Measurements from ENCODE around the gene ESF1.
A peak's percentile ranks its signal among the peaks of the same experiment; 100 is the strongest.

Gene ESF1

GRCh38 chr20:13772529-13772928 lies 12.2 kb downstream of the ESF1 start:
- Histone ChIP-seq H3K4me2 (ENCODE audit: low read length) (no peak overlapping the region), H3K9me3 (ENCODE audit: insufficient read depth, low read depth, low read length) (no peaks in the 10 kb centered on the region), H3K79me1 (ENCODE audit: low read length) (no peaks in the 10 kb centered on the region), H3K18ac (ENCODE audit: low read length) (no peak overlapping the region), H3K36me3 (ENCODE audit: control insufficient read depth in 1 of 2, insufficient read depth in 2 of 2, low read length in 2 of 2) (peaks cover 15 to 16% of the 10 kb centered on the region in 2 experiments), H2AFZ (ENCODE audit: insufficient read depth, low read length, poor library complexity) (no peak overlapping the region), H2BK120ac (ENCODE audit: insufficient read depth, low read length, poor library complexity) (no peak overlapping the region), H2BK5ac (ENCODE audit: low read depth, low read length, poor library complexity) (no peak overlapping the region), H3K27ac (ENCODE audit: low read depth, low read length) (no peak overlapping the region), H2AK5ac (ENCODE audit: low read length) (no peak overlapping the region), H3K23ac (ENCODE audit: low read length) (no peak overlapping the region), H4K8ac (ENCODE audit: low read depth, low read length) (no peak overlapping the region), H3K27me3 (ENCODE audit: insufficient read depth, low read length) (no peaks in the 10 kb centered on the region), H3K79me2 (ENCODE audit: control insufficient read depth, insufficient read depth, low read length, poor library complexity) (no peaks in the 10 kb centered on the region), H3K4ac (ENCODE audit: low read depth, low read length) (no peak overlapping the region), H3K4me1 (ENCODE audit: control insufficient read depth in 1 of 2, insufficient read depth in 2 of 2, low read length in 2 of 2) (no peaks in the 10 kb centered on the region), H3K9ac (ENCODE audit: low read length) (no peak overlapping the region), H4K91ac (ENCODE audit: low read depth, low read length) (no peak overlapping the region), H3K14ac (ENCODE audit: low read length) (no peak overlapping the region), H3K4me3 (ENCODE audit: low read depth, low read length) (no peak overlapping the region), H2BK12ac (ENCODE audit: low read length) (no peak overlapping the region), H4K12ac (ENCODE audit: low read depth, low read length) (no peak overlapping the region)
- no peak for DNase-seq
- no CpG with 5 or more reads among the region's 4 CpGs for WGBS (ENCODE audit: extremely low coverage, insufficient coverage, insufficient read length)

GRCh38 chr20:13771853-13772453 lies 12.8 kb downstream of the ESF1 start:
- no peak overlapping the region for H4K91ac ChIP-seq (ENCODE audit: low read depth, low read length)
- H2BK120ac ChIP-seq (ENCODE audit: insufficient read depth, low read length, poor library complexity): no peak overlapping the region
- H3K9ac ChIP-seq (ENCODE audit: low read length): no peak overlapping the region
- no peak overlapping the region for H3K18ac ChIP-seq (ENCODE audit: low read length)
- H2AK5ac ChIP-seq (ENCODE audit: low read length): no peak overlapping the region
- H3K14ac ChIP-seq (ENCODE audit: low read length): no peak overlapping the region
- no peaks in the 10 kb centered on the region for H3K4me1 ChIP-seq (ENCODE audit: control insufficient read depth in 1 of 2, insufficient read depth in 2 of 2, low read length in 2 of 2)
- H2BK12ac ChIP-seq (ENCODE audit: low read length): no peak overlapping the region
- no peak overlapping the region for H2AFZ ChIP-seq (ENCODE audit: insufficient read depth, low read length, poor library complexity)
- H3K27ac ChIP-seq (ENCODE audit: low read depth, low read length): no peak overlapping the region
- no peak overlapping the region for H3K23ac ChIP-seq (ENCODE audit: low read length)
- H3K4ac ChIP-seq (ENCODE audit: low read depth, low read length): no peak overlapping the region
- no peak overlapping the region for H4K8ac ChIP-seq (ENCODE audit: low read depth, low read length)
- no peak overlapping the region for H2BK5ac ChIP-seq (ENCODE audit: low read depth, low read length, poor library complexity)
- peak in 1 of 2 donors; percentile 74 for DNase-seq
- H3K4me2 ChIP-seq (ENCODE audit: low read length): no peak overlapping the region
- no peak overlapping the region for H3K4me3 ChIP-seq (ENCODE audit: low read depth, low read length)
- peaks cover 18 to 19% of the 10 kb centered on the region in 2 experiments for H3K36me3 ChIP-seq (ENCODE audit: control insufficient read depth in 1 of 2, insufficient read depth in 2 of 2, low read length in 2 of 2)
- H3K79me1 ChIP-seq (ENCODE audit: low read length): no peaks in the 10 kb centered on the region
- H3K79me2 ChIP-seq (ENCODE audit: control insufficient read depth, insufficient read depth, low read length, poor library complexity): no peaks in the 10 kb centered on the region
- no peaks in the 10 kb centered on the region for H3K27me3 ChIP-seq (ENCODE audit: insufficient read depth, low read length)
- H4K12ac ChIP-seq (ENCODE audit: low read depth, low read length): no peak overlapping the region
- no peaks in the 10 kb centered on the region for H3K9me3 ChIP-seq (ENCODE audit: insufficient read depth, low read depth, low read length)
- WGBS (ENCODE audit: extremely low coverage, insufficient coverage, insufficient read length): no CpG with 5 or more reads among the region's 4 CpGs

DNA sequence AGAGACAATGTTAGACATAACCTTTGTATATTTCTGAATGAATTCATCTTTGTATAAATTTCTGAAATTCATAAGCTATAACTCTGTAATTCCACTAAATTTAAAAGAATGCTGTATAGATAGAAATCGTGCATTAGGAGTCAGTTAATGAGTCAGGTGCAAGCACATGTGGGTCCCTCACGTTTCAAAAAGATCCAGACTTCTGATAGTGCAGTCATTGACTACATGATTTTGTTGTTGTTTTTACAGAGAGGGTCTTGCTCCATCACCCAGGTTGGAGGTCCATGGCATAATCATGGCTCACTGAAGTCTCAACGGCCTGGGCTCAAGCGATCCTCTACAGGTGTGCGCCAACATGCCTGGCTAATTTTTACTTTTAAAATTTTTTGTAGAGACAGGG lies 14.6 kb downstream of the ESF1 start:
- no peaks in the 10 kb centered on the region for H3K27me3 ChIP-seq (ENCODE audit: insufficient read depth, low read length)
- peak; percentile 67 to 89 for DNase-seq
- no peak overlapping the region for H4K8ac ChIP-seq (ENCODE audit: low read depth, low read length)
- H2BK12ac ChIP-seq (ENCODE audit: low read length): no peak overlapping the region
- no CpG with 5 or more reads among the region's 5 CpGs for WGBS (ENCODE audit: extremely low coverage, insufficient coverage, insufficient read length)
- no peak overlapping the region for H4K91ac ChIP-seq (ENCODE audit: low read depth, low read length)
- no peaks in the 10 kb centered on the region for H3K4me1 ChIP-seq (ENCODE audit: control insufficient read depth in 1 of 2, insufficient read depth in 2 of 2, low read length in 2 of 2)
- H4K12ac ChIP-seq (ENCODE audit: low read depth, low read length): no peak overlapping the region
- H3K9me3 ChIP-seq (ENCODE audit: insufficient read depth, low read depth, low read length): no peaks in the 10 kb centered on the region
- no peak overlapping the region for H3K4me3 ChIP-seq (ENCODE audit: low read depth, low read length)
- no peak overlapping the region for H3K23ac ChIP-seq (ENCODE audit: low read length)
- H3K4ac ChIP-seq (ENCODE audit: low read depth, low read length): no peak overlapping the region
- H3K14ac ChIP-seq (ENCODE audit: low read length): no peak overlapping the region
- no peak overlapping the region for H3K27ac ChIP-seq (ENCODE audit: low read depth, low read length)
- no peak overlapping the region for H3K18ac ChIP-seq (ENCODE audit: low read length)
- no peak overlapping the region for H3K4me2 ChIP-seq (ENCODE audit: low read length)
- H2AFZ ChIP-seq (ENCODE audit: insufficient read depth, low read length, poor library complexity): no peak overlapping the region
- H3K9ac ChIP-seq (ENCODE audit: low read length): no peak overlapping the region
- H2AK5ac ChIP-seq (ENCODE audit: low read length): no peak overlapping the region
- H3K79me2 ChIP-seq (ENCODE audit: control insufficient read depth, insufficient read depth, low read length, poor library complexity): no peaks in the 10 kb centered on the region
- H3K36me3 ChIP-seq (ENCODE audit: control insufficient read depth in 1 of 2, insufficient read depth in 2 of 2, low read length in 2 of 2): peaks cover 15 to 19% of the 10 kb centered on the region in 2 experiments
- no peaks in the 10 kb centered on the region for H3K79me1 ChIP-seq (ENCODE audit: low read length)
- H2BK5ac ChIP-seq (ENCODE audit: low read depth, low read length, poor library complexity): peak overlapping the region; percentile 21
- no peak overlapping the region for H2BK120ac ChIP-seq (ENCODE audit: insufficient read depth, low read length, poor library complexity)

- no peak overlapping the region for H3K23ac ChIP-seq (ENCODE audit: low read length)
- no peak overlapping the region for H3K27ac ChIP-seq (ENCODE audit: low read depth, low read length)
- no peak for DNase-seq
- no peak overlapping the region for H3K18ac ChIP-seq (ENCODE audit: low read length)
- H3K9me3 ChIP-seq (ENCODE audit: insufficient read depth, low read depth, low read length): no peaks in the 10 kb centered on the region
- H3K4ac ChIP-seq (ENCODE audit: low read depth, low read length): no peak overlapping the region
- peaks cover 2% of the 10 kb centered on the region for H3K79me1 ChIP-seq (ENCODE audit: low read length)
- no peak overlapping the region for H3K9ac ChIP-seq (ENCODE audit: low read length)
- no peak overlapping the region for H2BK5ac ChIP-seq (ENCODE audit: low read depth, low read length, poor library complexity)
- H4K12ac ChIP-seq (ENCODE audit: low read depth, low read length): no peak overlapping the region
- H3K79me2 ChIP-seq (ENCODE audit: control insufficient read depth, insufficient read depth, low read length, poor library complexity): no peaks in the 10 kb centered on the region
- no peak overlapping the region for H4K91ac ChIP-seq (ENCODE audit: low read depth, low read length)
- no peak overlapping the region for H2AFZ ChIP-seq (ENCODE audit: insufficient read depth, low read length, poor library complexity)
- H3K4me3 ChIP-seq (ENCODE audit: low read depth, low read length): no peak overlapping the region
- H2BK120ac ChIP-seq (ENCODE audit: insufficient read depth, low read length, poor library complexity): no peak overlapping the region
- no peak overlapping the region for H4K8ac ChIP-seq (ENCODE audit: low read depth, low read length)
- H3K14ac ChIP-seq (ENCODE audit: low read length): no peak overlapping the region
- H3K4me1 ChIP-seq (ENCODE audit: control insufficient read depth in 1 of 2, insufficient read depth in 2 of 2, low read length in 2 of 2): no peaks in the 10 kb centered on the region
- H2BK12ac ChIP-seq (ENCODE audit: low read length): no peak overlapping the region
- H3K36me3 ChIP-seq (ENCODE audit: control insufficient read depth in 1 of 2, insufficient read depth in 2 of 2, low read length in 2 of 2): peaks cover 19% of the 10 kb centered on the region in 2 experiments
- no CpG with 5 or more reads among the region's 1 CpG for WGBS (ENCODE audit: extremely low coverage, insufficient coverage, insufficient read length)
- no peak overlapping the region for H2AK5ac ChIP-seq (ENCODE audit: low read length)
- H3K27me3 ChIP-seq (ENCODE audit: insufficient read depth, low read length): no peaks in the 10 kb centered on the region
- no peak overlapping the region for H3K4me2 ChIP-seq (ENCODE audit: low read length)
Observed at GRCh38 chr20:13765868-13766416, 18.8 kb downstream of the ESF1 start.

Measured in trophoblast cell (in vitro differentiated cells and primary cell).